HG03460 (cell line): Measurements from ENCODE around the gene HSPA2.
"Not testable (repeated sequence)": the region's sequence is repeated elsewhere in the genome, so short reads cannot be mapped to it uniquely, and the experiment has no call there.

ENCODE experiments used
- ATAC-seq: cut with Tn5 transposase; IDR thresholded peaks from one replicate; pipeline ENCODE4 v1.9.1; 2021; ENCODE audit not compliant: unreplicated experiment

Gene HSPA2

GRCh38 chr14:64558216-64558615 is 17.7 kb downstream of the HSPA2 start:
- ATAC-seq, result not testable (repeated sequence)

GRCh38 chr14:64561631-64562030 is 21.1 kb downstream of the HSPA2 start:
- no peak for ATAC-seq

GRCh38 chr14:64562436-64562835 is 21.9 kb downstream of the HSPA2 start:
- ATAC-seq, result no peak

- ATAC-seq, result no peak
Measured at GRCh38 chr14:64563696-64564095, 23.2 kb downstream of the HSPA2 start.

GRCh38 chr14:64566651-64567122 is 26.1 kb downstream of the HSPA2 start:
- ATAC-seq, result no peak

GRCh38 chr14:64569138-64569631 is 28.6 kb downstream of the HSPA2 start:
- ATAC-seq, result no peak

GRCh38 chr14:64569646-64570045 is 29.1 kb downstream of the HSPA2 start:
- not testable (repeated sequence) for ATAC-seq

GRCh38 chr14:64572386-64573104 is 32.0 kb downstream of the HSPA2 start:
- no peak for ATAC-seq

- ATAC-seq, result no peak
Measured at GRCh38 chr14:64573109-64573508, 32.6 kb downstream of the HSPA2 start.

GRCh38 chr14:64574371-64575107 is 34.0 kb downstream of the HSPA2 start:
- no peak for ATAC-seq

GRCh38 chr14:64577211-64577610 is 36.7 kb downstream of the HSPA2 start:
- ATAC-seq, result no peak

GRCh38 chr14:64580467-64580866 is 39.9 kb downstream of the HSPA2 start:
- no peak for ATAC-seq

GRCh38 chr14:64581363-64581762 is 40.8 kb downstream of the HSPA2 start:
- no peak for ATAC-seq

GRCh38 chr14:64581817-64582216 is 41.3 kb downstream of the HSPA2 start:
- ATAC-seq, result no peak

- ATAC-seq, result no peak
Measured at GRCh38 chr14:64584190-64584589, 43.6 kb downstream of the HSPA2 start.

GRCh38 chr14:64591809-64592208 is 51.3 kb downstream of the HSPA2 start:
- no peak for ATAC-seq
